CD4-positive, alpha-beta T cell treated with Interleukin-15 for 4 hours (primary cell): ENCODE data around the gene TCEANC2.
"Not testable (repeated sequence)": the region's sequence is repeated elsewhere in the genome, so short reads cannot be mapped to it uniquely, and the experiment has no call there.

Experiments
- DNase-seq: peaks from one replicate; pipeline ENCODE4 v3.0.0-alpha.2; 2020; ENCODE audit warnings: low spot score

Gene TCEANC2

DNA sequence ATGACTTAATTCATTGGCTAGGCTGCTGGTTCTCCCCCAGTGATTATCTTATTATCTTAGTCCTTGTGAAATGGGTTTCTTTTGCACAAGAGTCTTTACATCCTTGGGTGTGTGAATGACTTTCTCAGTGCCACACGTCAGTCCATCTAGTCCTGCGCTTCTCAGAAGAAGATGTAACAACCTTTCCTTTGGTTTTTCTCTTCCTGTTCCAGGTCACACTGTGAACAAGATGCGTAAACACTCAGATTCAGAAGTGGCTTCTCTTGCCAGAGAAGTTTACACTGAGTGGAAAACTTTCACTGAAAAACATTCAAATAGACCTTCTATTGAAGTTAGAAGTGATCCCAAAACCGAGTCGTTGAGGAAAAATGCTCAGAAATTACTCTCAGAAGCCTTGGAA, 35.0 kb downstream of the TCEANC2 start:
- no peak for DNase-seq

DNA sequence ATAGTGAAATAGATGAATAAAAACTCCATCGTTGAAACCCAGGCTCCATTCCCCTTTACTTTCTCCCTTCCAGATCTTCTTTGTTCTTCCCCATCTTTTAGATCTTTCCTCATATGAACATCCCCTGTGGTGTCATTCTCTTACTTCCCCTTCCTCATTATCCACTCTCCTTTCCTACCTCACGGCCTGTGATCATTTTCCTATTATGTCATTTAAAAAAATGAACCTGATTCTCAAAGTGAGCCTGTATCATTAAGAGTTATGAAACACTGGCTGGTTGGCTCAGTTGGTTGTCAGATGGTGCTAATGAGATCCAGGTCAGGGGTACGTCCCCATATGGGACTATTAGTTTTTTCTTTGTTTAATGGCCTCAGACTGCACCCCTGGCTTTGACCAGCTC, 38.3 kb downstream of the TCEANC2 start:
- DNase-seq = no peak

- DNase-seq = no peak
Measured at GRCh38 chr1:54094001-54094729, 40.8 kb downstream of the TCEANC2 start.

GRCh38 chr1:54094730-54095105, 41.3 kb downstream of the TCEANC2 start:
- not testable (repeated sequence) for DNase-seq

DNA sequence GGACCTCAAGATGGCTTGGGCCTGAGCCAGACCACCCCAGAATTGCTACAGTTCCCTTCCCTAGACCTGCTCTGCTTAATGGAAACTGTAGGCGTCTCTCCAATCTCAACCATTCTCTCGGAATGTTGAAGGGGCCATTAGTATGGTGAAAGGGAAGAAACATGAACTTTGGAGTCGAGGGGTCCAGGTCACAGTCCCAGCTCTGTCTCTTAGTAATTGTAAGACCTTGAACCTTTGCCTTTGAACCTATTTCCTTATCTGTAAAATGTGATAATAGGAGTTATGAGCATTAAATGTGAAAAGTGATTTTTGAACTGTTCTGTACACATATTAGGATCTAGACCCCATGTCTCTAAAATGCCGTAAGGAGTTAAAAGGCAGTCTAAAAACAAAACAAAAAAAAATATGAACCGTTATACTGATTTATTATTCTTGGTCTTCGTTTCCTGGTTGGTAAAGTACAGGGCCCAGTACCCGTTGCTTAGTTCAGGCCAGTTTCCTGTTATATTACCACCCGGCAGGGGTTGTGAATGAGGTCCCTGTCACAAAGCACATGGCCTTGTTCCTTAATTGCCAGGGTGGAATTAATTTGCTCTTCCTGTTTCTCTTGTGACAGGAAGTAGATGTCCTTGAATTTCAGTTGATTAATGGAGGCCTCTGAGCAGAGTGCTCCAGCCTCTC, 42.3 kb downstream of the TCEANC2 start:
- no peak for DNase-seq

DNA sequence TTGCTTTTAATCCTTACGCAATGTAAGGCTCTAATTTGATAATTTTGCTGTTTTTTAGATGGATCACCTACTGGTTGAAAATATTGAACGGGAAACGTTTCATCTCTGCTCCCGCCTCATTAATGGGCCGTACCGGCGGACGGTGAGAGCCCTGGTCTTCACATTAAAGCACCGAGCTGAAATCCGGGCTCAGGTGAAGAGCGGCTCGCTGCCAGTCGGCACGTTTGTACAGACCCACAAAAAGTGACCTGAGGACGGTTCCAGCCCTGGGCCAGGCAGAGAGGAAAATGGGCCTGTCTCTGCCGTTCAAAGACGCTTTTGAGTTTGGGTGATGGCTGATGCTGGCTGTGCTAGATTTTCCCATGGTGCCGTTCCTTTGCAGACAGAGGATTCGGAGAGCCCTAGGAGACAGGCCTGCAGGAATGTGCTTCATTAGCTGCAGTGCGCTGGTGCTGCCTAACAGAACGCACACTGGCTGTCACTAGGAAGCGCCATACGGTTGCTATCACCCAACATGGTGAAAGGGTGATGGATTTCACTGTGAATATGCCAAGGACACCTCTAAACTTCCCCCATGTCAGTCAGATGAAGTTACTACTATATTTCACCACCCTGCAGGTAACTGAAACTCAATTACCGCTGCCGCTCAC, 42.9 kb downstream of the TCEANC2 start:
- no peak for DNase-seq

- no peak for DNase-seq
Measured at GRCh38 chr1:54096877-54097240, 43.5 kb downstream of the TCEANC2 start.

DNA sequence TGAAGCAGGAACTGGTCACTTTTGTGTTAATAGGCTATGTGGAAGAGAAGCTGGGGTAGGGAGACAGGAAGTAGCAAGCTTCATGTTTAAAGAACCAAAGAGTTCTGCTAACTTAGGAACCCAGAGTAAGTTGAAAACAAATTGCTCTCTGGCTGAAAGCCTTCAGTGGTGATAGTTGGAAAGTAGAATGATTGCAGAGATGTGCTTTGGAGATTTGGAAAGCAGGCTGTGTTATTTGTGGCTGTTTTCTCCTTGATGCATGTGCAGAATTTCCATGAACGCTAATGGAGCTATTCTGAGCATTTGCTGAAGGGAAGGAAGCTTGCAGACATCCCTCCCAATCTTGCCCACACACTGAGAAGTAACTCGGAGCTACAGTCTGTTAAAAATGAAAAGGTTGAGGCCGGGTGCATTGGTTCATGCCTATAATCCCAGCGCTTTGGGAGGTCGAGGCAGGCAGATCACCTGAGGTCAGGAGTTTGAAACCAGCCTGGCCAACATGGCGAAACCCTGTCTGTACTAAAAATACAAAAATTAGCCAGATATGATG, 45.7 kb downstream of the TCEANC2 start:
- no peak for DNase-seq

GRCh38 chr1:54100500-54100899, 47.1 kb downstream of the TCEANC2 start:
- DNase-seq = no peak

DNA sequence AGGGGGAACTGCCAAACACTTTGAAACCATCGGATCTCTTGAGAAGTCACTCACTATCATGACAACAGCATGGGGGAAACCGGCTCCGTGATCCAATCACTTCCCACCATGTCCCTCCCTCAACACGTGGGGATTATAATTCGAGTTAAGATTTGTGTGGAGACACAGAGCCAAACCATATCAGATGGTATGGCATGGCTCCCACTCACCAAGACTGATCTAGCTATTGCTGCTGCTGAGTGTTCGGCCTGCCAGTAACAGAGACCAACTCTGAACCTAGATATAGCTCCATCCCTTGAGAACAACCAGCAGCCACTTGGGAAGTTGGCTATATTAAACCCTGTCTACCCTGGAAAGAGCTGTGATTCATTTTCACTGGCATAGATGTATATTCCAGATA, 50.0 kb downstream of the TCEANC2 start:
- no peak for DNase-seq

GRCh38 chr1:54104613-54105012, 51.2 kb downstream of the TCEANC2 start:
- DNase-seq = not testable (repeated sequence)

GRCh38 chr1:54105080-54105479, 51.7 kb downstream of the TCEANC2 start:
- DNase-seq = no peak

DNA sequence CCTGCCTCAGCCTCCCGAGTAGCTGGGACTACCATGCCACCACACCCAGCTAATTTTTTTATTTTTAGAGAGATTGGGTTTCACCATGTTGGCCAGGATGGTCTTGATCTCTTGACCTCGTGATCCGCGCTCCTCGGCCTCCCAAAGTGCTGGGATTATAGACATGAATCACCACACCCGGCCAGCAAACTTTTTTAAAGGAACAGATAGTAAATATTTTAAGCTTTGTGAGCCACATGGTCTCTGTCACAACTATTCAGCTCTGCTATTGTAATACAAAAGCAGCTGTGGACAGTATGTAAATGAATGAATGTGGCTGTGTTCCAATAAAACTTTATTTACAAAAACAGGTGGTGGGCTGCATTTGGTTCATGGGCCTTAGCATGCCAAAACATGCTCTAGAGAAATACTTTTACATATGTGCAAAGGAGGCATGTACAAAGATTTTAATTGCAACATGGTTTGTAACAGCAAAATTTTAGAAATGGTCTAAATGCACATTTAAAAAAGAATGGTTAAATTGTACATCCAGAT, 52.4 kb downstream of the TCEANC2 start:
- no peak for DNase-seq

- DNase-seq = no peak
Measured at GRCh38 chr1:54107131-54107530, 53.7 kb downstream of the TCEANC2 start.

GRCh38 chr1:54108156-54108555, 54.7 kb downstream of the TCEANC2 start:
- no peak for DNase-seq

DNA sequence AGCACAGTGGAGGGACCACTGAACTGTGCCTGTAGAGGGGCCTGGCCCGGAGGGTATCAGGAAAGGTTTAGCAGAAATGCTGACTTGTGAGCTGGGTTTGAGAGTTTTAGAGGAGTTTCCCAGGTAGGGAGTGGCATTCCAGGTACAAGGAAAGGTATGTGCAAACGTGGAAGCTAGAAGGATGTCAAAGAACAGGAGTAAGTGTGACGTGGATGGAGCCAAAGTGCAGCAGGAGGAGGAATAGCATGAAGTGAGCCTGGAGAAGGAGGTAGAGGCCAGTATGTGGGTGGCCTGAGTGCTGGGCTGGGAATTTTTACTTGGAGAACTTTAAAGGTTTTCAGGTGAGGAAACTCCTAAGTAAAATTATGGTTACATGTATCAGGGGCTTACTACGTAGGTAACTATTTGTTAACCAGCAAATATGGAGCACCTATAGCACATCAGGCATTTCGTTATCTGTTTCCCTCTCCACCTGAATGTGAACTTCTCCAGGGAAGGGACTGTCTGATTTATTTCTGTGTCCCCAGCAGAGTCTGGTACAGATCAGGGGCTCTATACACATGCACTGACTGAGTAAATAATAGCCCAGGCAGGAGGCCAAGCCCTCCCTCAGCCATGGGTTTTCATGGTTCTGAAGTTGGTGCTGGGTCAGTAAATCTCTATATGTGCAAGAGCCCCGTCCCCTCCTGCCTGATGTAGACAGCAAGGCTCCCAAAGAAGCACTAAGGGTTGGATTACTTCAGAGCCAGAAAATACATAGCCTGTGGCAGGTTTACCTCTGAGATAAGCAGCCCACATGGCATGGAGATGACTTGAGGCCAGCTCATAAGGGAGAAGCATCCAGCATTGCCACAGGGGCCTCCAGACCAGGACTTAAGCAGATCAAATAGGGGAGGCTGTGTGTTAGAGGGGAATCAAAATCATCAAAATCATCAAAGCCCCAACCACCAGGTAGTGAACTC, 56.0 kb downstream of the TCEANC2 start:
- no peak for DNase-seq

DNA sequence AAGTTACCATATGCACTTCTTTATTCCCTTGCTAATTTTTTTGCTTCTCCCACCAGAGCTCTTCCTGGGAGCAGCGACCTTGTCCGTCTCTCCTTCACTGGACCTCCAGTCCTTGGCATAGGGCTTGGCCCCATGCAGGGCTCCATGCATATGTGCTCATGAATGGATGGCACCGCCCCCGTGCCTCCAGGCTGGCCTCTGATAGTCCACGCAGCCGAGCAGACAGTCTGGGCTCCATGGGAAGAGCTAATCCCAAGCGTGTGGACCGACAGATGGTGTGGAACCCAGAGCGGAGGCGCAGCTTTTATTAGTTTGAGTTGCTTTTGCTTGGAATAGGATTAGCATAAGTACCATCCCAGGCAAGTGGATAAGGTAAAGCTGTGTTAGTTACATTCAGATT, 57.6 kb downstream of the TCEANC2 start:
- no peak for DNase-seq

DNA sequence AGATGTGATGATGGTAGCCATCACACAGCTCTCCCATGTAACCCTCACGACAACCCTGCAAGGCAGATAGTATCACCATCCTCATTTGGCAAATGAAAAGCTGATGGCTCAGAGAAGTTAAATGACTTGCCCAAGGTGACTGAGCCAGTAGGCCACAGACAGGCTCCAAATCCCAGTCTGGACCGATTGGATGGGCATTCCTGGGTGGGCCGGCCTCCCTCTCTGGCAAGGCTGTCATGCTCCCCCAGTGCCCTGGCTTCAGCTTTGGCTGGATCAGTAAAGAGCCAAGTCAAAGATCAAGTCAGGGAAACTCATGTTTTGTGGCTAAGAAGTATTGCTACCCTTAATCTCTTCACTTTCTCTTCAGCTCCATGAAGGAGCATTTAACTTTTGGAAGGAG, 58.2 kb downstream of the TCEANC2 start:
- no peak for DNase-seq

DNA sequence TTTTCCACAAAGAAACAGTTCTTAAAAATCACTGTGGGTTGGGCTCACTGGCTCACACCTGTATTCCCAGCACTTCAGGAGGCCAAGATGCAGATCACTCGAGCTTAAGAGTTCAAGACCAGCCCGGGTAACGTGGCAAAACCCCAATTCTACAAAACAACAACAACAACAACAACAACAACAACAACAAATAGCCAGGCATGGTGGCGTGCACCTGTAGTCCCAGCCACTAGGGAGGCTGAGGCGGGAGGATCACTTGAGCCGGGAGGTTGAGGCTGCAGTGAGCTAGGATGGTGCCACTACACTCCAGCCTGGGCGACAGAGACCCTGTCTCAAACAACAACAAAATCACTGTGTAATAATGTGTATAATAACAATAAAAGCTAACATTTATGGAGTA, 58.6 kb downstream of the TCEANC2 start:
- no peak for DNase-seq

GRCh38 chr1:54112705-54113368, 59.4 kb downstream of the TCEANC2 start:
- DNase-seq = no peak

DNA sequence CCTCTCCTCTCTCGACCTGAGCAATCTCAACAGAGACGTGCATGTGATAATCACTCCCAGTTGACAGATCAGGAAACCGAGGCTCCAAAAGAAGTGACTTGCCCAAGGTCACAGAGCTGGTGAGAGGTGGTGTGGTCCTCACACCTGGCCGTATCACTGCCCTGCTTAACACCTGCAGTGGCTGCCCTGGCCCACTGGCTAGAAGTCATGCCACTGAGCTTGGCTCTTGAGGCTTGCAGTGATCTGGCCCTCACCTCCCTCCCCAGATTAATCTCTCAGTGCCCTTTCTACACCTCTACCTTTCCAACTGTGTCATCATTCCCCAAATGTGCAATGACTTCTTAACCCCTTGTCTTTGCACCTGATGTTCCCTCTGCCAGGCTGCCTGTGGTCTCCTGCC, 60.6 kb downstream of the TCEANC2 start:
- DNase-seq = no peak
